Measurements from ENCODE around the gene ZNF322. TPM values are rescaled to one million over a fixed set of nuclear protein-coding genes. Genes with fewer than 3 reads are reported as not detected.

Gene ZNF322
- polyA plus RNA-seq, 4 donors = 4.7 to 25.7 (median 5.7) TPM

DNA sequence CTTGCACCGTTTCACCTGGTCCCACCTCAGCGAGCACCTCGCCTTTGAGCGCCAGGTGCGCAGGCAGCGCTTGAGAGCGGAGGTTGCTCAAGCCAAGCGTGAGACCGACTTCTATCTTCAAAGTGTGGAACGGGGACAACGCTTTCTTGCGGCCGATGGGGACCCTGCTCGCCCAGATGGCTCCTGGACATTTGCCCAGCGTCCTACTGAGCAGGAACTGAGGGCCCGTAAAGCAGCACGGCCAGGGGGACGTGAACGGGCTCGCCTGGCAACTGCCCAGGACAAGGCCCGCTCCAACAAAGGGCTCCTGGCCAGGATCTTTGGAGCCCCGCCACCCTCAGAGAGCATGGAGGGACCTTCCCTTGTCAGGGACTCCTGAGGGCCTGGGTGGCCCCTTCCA is 61.3 kb downstream of the ZNF322 start:
- Histone ChIP-seq H3K9me3 (ENCODE audit: control insufficient read depth in 2 of 2, insufficient read depth in 1 of 2, low read depth in 1 of 2, low read length in 1 of 2) (no peaks in the 10 kb centered on the region), H3K4me1 (ENCODE audit: control insufficient read depth in 3 of 3, insufficient read depth in 2 of 3, low read depth in 1 of 3, low read length in 2 of 3) (peaks cover 2 to 6% (median 5%) of the 10 kb centered on the region in 3 donors), H3K4me3 (ENCODE audit: low read depth in 1 of 3, low read length in 3 of 3) (no peak overlapping the region), H3K36me3 (ENCODE audit: control insufficient read depth in 3 of 3, insufficient read depth in 2 of 3, low read depth in 1 of 3, low read length in 3 of 3) (peaks cover 4 to 10% (median 7%) of the 10 kb centered on the region in 3 donors), H3K27ac (ENCODE audit: low read depth in 1 of 3, low read length in 2 of 3) (no peak overlapping the region), H3K27me3 (ENCODE audit: control insufficient read depth in 3 of 3, insufficient read depth in 3 of 3, low read length in 3 of 3) (peaks cover 0 to 14% (median 2%) of the 10 kb centered on the region in 3 donors)
- WGBS, 3 donors = 93 to 95% (median 94%) methylated on average over 22 of the region's 22 CpGs
- FAIRE-seq (no peak), DNase-seq (no peak)

DNA sequence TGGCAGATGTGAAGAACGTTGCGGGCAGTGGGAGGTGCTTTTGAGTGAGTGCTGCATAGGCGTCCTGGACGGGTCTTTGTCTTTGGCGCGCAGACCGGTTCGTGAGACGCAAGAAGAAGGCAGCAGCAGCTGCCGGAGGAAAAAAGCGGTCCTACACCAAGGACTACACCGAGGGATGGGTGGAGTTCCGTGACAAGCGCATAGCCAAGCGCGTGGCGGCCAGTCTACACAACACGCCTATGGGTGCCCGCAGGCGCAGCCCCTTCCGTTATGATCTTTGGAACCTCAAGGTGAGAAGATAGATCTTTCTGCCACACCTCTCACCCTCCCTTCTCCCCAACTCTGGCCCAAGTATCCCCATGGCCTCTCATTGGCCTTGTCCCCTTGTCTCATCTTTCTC is 61.7 kb downstream of the ZNF322 start:
- DNase-seq (no peak), FAIRE-seq (no peak)
- Histone ChIP-seq H3K27me3 (ENCODE audit: control insufficient read depth in 3 of 3, insufficient read depth in 3 of 3, low read length in 3 of 3) (peaks cover 0 to 17% (median 2%) of the 10 kb centered on the region in 3 donors), H3K36me3 (ENCODE audit: control insufficient read depth in 3 of 3, insufficient read depth in 2 of 3, low read depth in 1 of 3, low read length in 3 of 3) (peaks cover 4 to 10% (median 7%) of the 10 kb centered on the region in 3 donors), H3K27ac (ENCODE audit: low read depth in 1 of 3, low read length in 2 of 3) (no peak overlapping the region), H3K4me3 (ENCODE audit: low read depth in 1 of 3, low read length in 3 of 3) (peak overlapping the region; percentile 75 to 98 (median 76)), H3K4me1 (ENCODE audit: control insufficient read depth in 3 of 3, insufficient read depth in 2 of 3, low read depth in 1 of 3, low read length in 2 of 3) (peaks cover 2 to 6% (median 5%) of the 10 kb centered on the region in 3 donors), H3K9me3 (ENCODE audit: control insufficient read depth in 2 of 2, insufficient read depth in 1 of 2, low read depth in 1 of 2, low read length in 1 of 2) (no peaks in the 10 kb centered on the region)
- WGBS, 3 donors = 63 to 75% (median 74%) methylated on average over 20 to 21 of the region's 21 CpGs

DNA sequence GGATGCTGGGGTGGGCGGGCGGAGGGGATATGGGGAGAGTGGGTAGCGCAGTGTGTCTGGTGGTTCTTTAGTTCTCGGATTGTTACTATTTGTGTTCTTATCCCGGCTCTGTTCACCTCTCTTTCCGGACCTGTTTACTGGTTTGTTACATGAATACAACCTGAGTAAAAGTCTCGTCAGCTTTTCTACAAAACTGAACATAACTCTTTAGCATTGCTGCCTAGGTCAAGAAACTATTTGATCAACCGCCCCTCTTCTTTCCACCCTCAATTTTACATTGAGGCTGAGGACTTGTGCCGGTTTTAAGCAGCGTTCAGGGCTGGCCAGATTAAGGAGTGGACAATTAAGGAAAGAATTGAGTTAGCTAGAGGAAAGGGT is 62.2 kb downstream of the ZNF322 start:
- no peak for FAIRE-seq
- Histone ChIP-seq H3K27me3 (ENCODE audit: control insufficient read depth in 3 of 3, insufficient read depth in 3 of 3, low read length in 3 of 3) (peaks cover 0 to 21% (median 2%) of the 10 kb centered on the region in 3 donors), H3K27ac (ENCODE audit: low read depth in 1 of 3, low read length in 2 of 3) (peak overlapping the region in 1 of 3 donors; percentile 95)

DNA sequence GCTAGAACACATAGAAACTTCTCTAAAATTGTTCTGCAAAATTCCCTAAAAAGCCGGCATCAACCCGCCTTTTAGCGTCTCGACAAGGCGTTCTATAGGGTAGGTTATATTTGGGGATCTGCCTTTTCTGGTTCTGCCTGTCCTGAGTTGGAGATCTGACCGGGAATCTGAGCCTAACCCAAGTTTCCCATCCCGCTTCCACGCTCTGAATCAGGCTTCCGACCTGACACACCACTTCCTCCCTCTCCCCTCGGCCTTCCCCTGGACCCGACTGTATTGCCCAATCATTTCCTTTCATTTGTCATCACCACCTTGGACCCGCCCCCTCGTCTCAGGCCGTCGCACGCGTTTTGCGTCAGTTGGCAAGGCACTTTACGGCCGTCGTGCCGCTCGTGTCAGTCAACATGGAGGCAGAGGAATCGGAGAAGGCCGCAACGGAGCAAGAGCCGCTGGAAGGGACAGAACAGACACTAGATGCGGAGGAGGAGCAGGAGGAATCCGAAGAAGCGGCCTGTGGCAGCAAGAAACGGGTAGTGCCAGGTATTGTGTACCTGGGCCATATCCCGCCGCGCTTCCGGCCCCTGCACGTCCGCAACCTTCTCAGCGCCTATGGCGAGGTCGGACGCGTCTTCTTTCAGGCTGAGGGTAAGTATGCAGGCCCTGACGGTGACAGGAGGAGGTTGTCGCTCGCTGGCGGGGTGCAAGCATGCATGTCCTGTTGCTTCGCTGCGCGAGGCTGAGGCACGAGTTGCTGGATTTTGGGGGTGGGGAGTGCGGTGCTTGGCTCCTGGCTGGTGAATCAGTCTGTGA is 62.8 kb downstream of the ZNF322 start, which contains the start of gene ABT1:
TSS of gene ABT1 (plus strand) at position 375 of the 810 bp plus-strand sequence. CDS start at position 405, 30 bp downstream.
- 0 to 1% (median 1%) methylated on average over 51 of the region's 51 CpGs for WGBS, 3 donors
- Histone ChIP-seq H3K27me3 (ENCODE audit: control insufficient read depth in 3 of 3, insufficient read depth in 3 of 3, low read length in 3 of 3) (peaks cover 0 to 23% (median 2%) of the 10 kb centered on the region in 3 donors), H3K9me3 (ENCODE audit: control insufficient read depth in 2 of 2, insufficient read depth in 1 of 2, low read depth in 1 of 2, low read length in 1 of 2) (no peaks in the 10 kb centered on the region), H3K36me3 (ENCODE audit: control insufficient read depth in 3 of 3, insufficient read depth in 2 of 3, low read depth in 1 of 3, low read length in 3 of 3) (peaks cover 4 to 10% (median 7%) of the 10 kb centered on the region in 3 donors), H3K27ac (ENCODE audit: low read depth in 1 of 3, low read length in 2 of 3) (peak within 1 kb of the TSS; percentile 82 to 95 (median 87)), H3K4me1 (ENCODE audit: control insufficient read depth in 3 of 3, insufficient read depth in 2 of 3, low read depth in 1 of 3, low read length in 2 of 3) (peaks cover 2 to 6% (median 5%) of the 10 kb centered on the region in 3 donors), H3K4me3 (ENCODE audit: low read depth in 1 of 3, low read length in 3 of 3) (peak within 1 kb of the TSS; percentile 75 to 98 (median 76))
- DNase-seq (peak; percentile 99), FAIRE-seq (no peak)

More for the DNA sequence above, 62.2 kb downstream of the ZNF322 start:
- Histone ChIP-seq H3K4me3 (ENCODE audit: low read depth in 1 of 3, low read length in 3 of 3) (peak overlapping the region; percentile 75 to 98 (median 76)), H3K36me3 (ENCODE audit: control insufficient read depth in 3 of 3, insufficient read depth in 2 of 3, low read depth in 1 of 3, low read length in 3 of 3) (peaks cover 4 to 10% (median 7%) of the 10 kb centered on the region in 3 donors), H3K4me1 (ENCODE audit: control insufficient read depth in 3 of 3, insufficient read depth in 2 of 3, low read depth in 1 of 3, low read length in 2 of 3) (peaks cover 2 to 6% (median 5%) of the 10 kb centered on the region in 3 donors), H3K9me3 (ENCODE audit: control insufficient read depth in 2 of 2, insufficient read depth in 1 of 2, low read depth in 1 of 2, low read length in 1 of 2) (no peaks in the 10 kb centered on the region)
- WGBS, 3 donors = 2 to 5% (median 4%) methylated on average over 10 of the region's 10 CpGs
- DNase-seq = no peak

DNA sequence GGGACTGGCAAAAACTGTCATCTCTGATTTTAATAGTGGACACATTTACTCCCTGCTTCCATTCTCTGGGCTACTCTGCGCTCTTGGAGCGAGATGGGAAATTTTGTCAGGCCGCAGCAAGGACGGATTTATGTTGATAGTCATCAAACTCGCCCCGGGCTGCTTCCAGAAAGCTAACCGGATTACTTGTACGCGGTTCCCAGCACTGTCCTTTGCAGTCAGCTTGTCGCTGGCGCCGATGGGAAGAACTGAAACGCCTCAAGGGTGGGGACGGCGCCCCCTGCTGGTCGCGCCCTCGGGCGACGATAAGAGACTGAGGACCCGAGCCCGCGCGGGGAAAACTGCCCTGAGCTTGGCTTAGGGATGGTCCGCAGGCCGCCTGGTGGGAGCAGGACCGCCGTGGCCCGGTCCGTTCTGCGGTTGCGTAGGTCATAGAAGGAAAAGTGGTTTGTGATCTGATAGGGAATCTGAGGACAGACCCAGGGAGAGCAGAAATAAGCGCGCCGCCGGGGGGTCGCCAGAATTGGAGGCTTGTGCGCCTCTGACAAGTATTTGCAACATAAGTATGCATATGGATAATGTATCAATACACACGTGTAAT is 63.8 kb downstream of the ZNF322 start:
- peak overlapping the region in 2 of 3 donors; percentile 48 to 76 for H3K4me3 ChIP-seq (ENCODE audit: low read depth in 1 of 3, low read length in 3 of 3)
- peak overlapping the region in 2 of 3 donors; percentile 68 to 78 for H3K27ac ChIP-seq (ENCODE audit: low read depth in 1 of 3, low read length in 2 of 3)
- no peaks in the 10 kb centered on the region for H3K9me3 ChIP-seq (ENCODE audit: control insufficient read depth in 2 of 2, insufficient read depth in 1 of 2, low read depth in 1 of 2, low read length in 1 of 2)
- FAIRE-seq = no peak
- H3K4me1 ChIP-seq (ENCODE audit: control insufficient read depth in 3 of 3, insufficient read depth in 2 of 3, low read depth in 1 of 3, low read length in 2 of 3) = peaks cover 2 to 6% (median 5%) of the 10 kb centered on the region in 3 donors
- peak; percentile 87 to 96 for DNase-seq
- peaks cover 0 to 28% (median 2%) of the 10 kb centered on the region in 3 donors for H3K27me3 ChIP-seq (ENCODE audit: control insufficient read depth in 3 of 3, insufficient read depth in 3 of 3, low read length in 3 of 3)
- 0 to 1% (median 1%) methylated on average over 39 of the region's 39 CpGs for WGBS, 3 donors
- H3K36me3 ChIP-seq (ENCODE audit: control insufficient read depth in 3 of 3, insufficient read depth in 2 of 3, low read depth in 1 of 3, low read length in 3 of 3) = peaks cover 4 to 10% (median 7%) of the 10 kb centered on the region in 3 donors

DNA sequence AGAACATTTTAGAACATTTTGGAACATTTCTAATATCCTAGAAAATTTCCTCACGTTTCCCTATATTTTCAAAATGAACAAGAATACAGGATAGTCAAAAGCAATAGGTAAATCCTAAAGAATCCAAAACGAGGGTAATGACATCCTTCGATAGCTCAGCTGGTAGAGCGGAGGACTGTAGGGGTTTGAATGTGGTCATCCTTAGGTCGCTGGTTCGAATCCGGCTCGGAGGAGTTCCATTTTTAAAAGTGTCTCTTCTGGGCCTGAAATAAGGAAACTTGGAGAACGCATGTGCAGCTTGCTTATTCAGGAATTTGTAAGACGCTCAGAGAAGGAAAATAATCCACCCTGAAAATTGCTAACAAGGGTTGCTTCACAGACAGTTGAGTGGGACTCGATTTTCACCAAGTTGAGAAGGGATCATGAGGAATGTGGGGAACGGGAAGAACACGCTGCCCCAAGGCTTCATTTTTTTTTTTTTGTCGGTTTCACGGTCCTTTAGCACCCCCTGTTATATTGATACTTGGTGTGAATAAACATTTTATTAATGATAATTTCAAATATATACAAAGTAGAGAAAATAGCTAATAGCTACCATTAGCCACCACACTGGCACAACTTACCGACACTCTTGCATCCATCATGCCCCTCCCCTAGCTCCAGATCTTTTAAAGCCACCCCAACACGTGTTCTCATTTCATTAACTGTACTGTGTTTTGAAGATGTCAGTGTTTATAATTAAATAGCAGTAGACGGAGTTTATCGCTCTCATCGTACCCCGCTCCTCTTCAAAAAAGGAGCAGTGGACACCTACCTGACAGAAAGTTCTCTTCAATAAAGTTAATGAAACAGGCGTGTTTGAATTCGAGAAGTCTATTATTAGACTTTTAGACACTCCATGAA is 64.6 kb downstream of the ZNF322 start:
- Histone ChIP-seq H3K27ac (ENCODE audit: low read depth in 1 of 3, low read length in 2 of 3) (peak overlapping the region in 1 of 3 donors; percentile 33), H3K27me3 (ENCODE audit: control insufficient read depth in 3 of 3, insufficient read depth in 3 of 3, low read length in 3 of 3) (peaks cover 0 to 29% (median 2%) of the 10 kb centered on the region in 3 donors), H3K36me3 (ENCODE audit: control insufficient read depth in 3 of 3, insufficient read depth in 2 of 3, low read depth in 1 of 3, low read length in 3 of 3) (peaks cover 4 to 10% (median 7%) of the 10 kb centered on the region in 3 donors), H3K4me1 (ENCODE audit: control insufficient read depth in 3 of 3, insufficient read depth in 2 of 3, low read depth in 1 of 3, low read length in 2 of 3) (peaks cover 2 to 6% (median 5%) of the 10 kb centered on the region in 3 donors), H3K9me3 (ENCODE audit: control insufficient read depth in 2 of 2, insufficient read depth in 1 of 2, low read depth in 1 of 2, low read length in 1 of 2) (no peaks in the 10 kb centered on the region), H3K4me3 (ENCODE audit: low read depth in 1 of 3, low read length in 3 of 3) (peak overlapping the region in 1 of 3 donors; percentile 76)
- WGBS, 3 donors = 20 to 25% (median 22%) methylated on average over 23 of the region's 23 CpGs
- peak in 1 of 2 donors; percentile 32 for DNase-seq
- FAIRE-seq = no peak

DNA sequence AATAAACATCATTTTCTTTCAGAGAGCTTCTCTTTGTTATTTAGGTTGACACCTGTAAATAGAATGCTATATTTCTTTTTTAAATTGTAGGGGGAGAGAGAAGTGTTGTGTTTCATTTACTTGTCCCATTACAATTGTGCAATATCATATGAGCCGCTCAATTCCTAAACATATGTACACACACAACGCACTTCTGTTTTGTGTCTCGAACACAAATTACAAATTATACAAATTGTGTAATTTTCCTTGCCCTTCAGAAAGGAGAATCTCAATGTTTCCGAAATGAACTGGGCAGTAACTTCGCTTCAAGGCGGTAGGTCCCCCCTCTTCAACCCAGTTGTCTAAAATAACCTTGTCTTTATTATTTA is 65.4 kb downstream of the ZNF322 start:
- WGBS, 3 donors = 29 to 56% (median 36%) methylated on average over 6 of the region's 6 CpGs
- no peaks in the 10 kb centered on the region for H3K9me3 ChIP-seq (ENCODE audit: control insufficient read depth in 2 of 2, insufficient read depth in 1 of 2, low read depth in 1 of 2, low read length in 1 of 2)
- H3K4me3 ChIP-seq (ENCODE audit: low read depth in 1 of 3, low read length in 3 of 3) = no peak overlapping the region
- no peak overlapping the region for H3K27ac ChIP-seq (ENCODE audit: low read depth in 1 of 3, low read length in 2 of 3)
- FAIRE-seq (no peak), DNase-seq (no peak)
- peaks cover 0 to 10% (median 7%) of the 10 kb centered on the region in 3 donors for H3K36me3 ChIP-seq (ENCODE audit: control insufficient read depth in 3 of 3, insufficient read depth in 2 of 3, low read depth in 1 of 3, low read length in 3 of 3)
- peaks cover 2 to 6% (median 5%) of the 10 kb centered on the region in 3 donors for H3K4me1 ChIP-seq (ENCODE audit: control insufficient read depth in 3 of 3, insufficient read depth in 2 of 3, low read depth in 1 of 3, low read length in 2 of 3)
- peaks cover 0 to 31% (median 2%) of the 10 kb centered on the region in 3 donors for H3K27me3 ChIP-seq (ENCODE audit: control insufficient read depth in 3 of 3, insufficient read depth in 3 of 3, low read length in 3 of 3)

All from small intestine (tissue), 7 donors.